ENCODE results near the gene ACR.

The ACR gene

GRCh38 chr22:50737728-50738648 is at the start of gene ACR:
Gene ACR (plus strand): TSS chr22:50738204. CDS start chr22:50738236, 32 bp downstream.
- intact Hi-C loops (cut with DNase I), result no loop called here
- DNase-seq, result peak in 2 of 42 donors; percentile 5 to 28

GRCh38 chr22:50688448-50688847 is 49.6 kb upstream of the ACR start:
- peak in 10 of 42 donors; percentile 0 to 26 (median 6) for DNase-seq

GRCh38 chr22:50691521-50691920 is 46.5 kb upstream of the ACR start:
- intact Hi-C loops (cut with DNase I), result no loop called here
- DNase-seq, result peak in 28 of 42 donors; percentile 2 to 74 (median 39)

More at GRCh38 chr22:50688448-50688847, 49.6 kb upstream of the ACR start:
- intact Hi-C loops (cut with DNase I), result no loop called here

- no peak for DNase-seq
- intact Hi-C loops (cut with DNase I), result no loop called here
Measured at GRCh38 chr22:50693462-50693861, 44.5 kb upstream of the ACR start.

- intact Hi-C loops (cut with DNase I), result no loop called here
Measured at GRCh38 chr22:50694099-50694605, 43.9 kb upstream of the ACR start.

GRCh38 chr22:50694766-50695420 is 43.1 kb upstream of the ACR start:
- intact Hi-C loops (cut with DNase I), result no loop called here
- DNase-seq, result peak in 21 of 42 donors; percentile 0 to 33 (median 10)

More at GRCh38 chr22:50694099-50694605, 43.9 kb upstream of the ACR start:
- DNase-seq, result peak in 8 of 42 donors; percentile 2 to 22 (median 6)

- intact Hi-C loops (cut with DNase I), result no loop called here
- DNase-seq, result peak in 22 of 42 donors; percentile 2 to 35 (median 10)
Measured at GRCh38 chr22:50695421-50696250, 42.4 kb upstream of the ACR start.

GRCh38 chr22:50696251-50696798 is 41.7 kb upstream of the ACR start:
- DNase-seq, result peak in 18 of 42 donors; percentile 0 to 36 (median 12)

GRCh38 chr22:50696799-50697561 is 41.0 kb upstream of the ACR start:
- intact Hi-C loops (cut with DNase I), result no loop called here
- peak in 32 of 42 donors; percentile 17 to 81 (median 48) for DNase-seq

More at GRCh38 chr22:50696251-50696798, 41.7 kb upstream of the ACR start:
- intact Hi-C loops (cut with DNase I), result no loop called here

GRCh38 chr22:50697667-50698506 is 40.1 kb upstream of the ACR start:
- peak in 25 of 42 donors; percentile 3 to 37 (median 16) for DNase-seq
- intact Hi-C loops (cut with DNase I), result no loop called here

- DNase-seq, result peak in 26 of 42 donors; percentile 1 to 36 (median 11)
- intact Hi-C loops (cut with DNase I), result no loop called here
Measured at GRCh38 chr22:50698546-50698945, 39.5 kb upstream of the ACR start.

- DNase-seq, result peak in 24 of 42 donors; percentile 2 to 30 (median 10)
- intact Hi-C loops (cut with DNase I), result no loop called here
Measured at GRCh38 chr22:50699001-50699755, 38.8 kb upstream of the ACR start.

- intact Hi-C loops (cut with DNase I), result no loop called here
Measured at GRCh38 chr22:50699756-50700386, 38.1 kb upstream of the ACR start.

GRCh38 chr22:50700387-50701075 is 37.5 kb upstream of the ACR start:
- DNase-seq, result peak in 17 of 42 donors; percentile 2 to 56 (median 18)
- intact Hi-C loops (cut with DNase I), result no loop called here

More at GRCh38 chr22:50699756-50700386, 38.1 kb upstream of the ACR start:
- peak in 27 of 42 donors; percentile 7 to 68 (median 34) for DNase-seq

GRCh38 chr22:50701076-50701419 is 37.0 kb upstream of the ACR start:
- intact Hi-C loops (cut with DNase I), result no loop called here
- peak in 21 of 42 donors; percentile 1 to 37 (median 10) for DNase-seq
